WTC11 (cell line): Measurements from ENCODE around the gene ZNF674.

Experiments
- SP1 ChIP-seq: sonication (generic); formaldehyde crosslinking; conservative IDR thresholded peaks from 2 replicates; pipeline ENCODE4 v1.8.1; 2022; ENCODE audit warnings: missing genetic modification reagents
- ZNF232 ChIP-seq: sonication (generic); formaldehyde crosslinking; IDR thresholded peaks from 2 replicates; pipeline ENCODE4 v1.8.0; 2022; ENCODE audit warnings: mild to moderate bottlenecking, missing genetic modification reagents
- ZNF263 ChIP-seq: sonication (generic); formaldehyde crosslinking; IDR thresholded peaks from 2 replicates; pipeline ENCODE4 v1.8.1; 2022; ENCODE audit warnings: low read depth, mild to moderate bottlenecking, moderate library complexity, missing genetic modification reagents
- TF ChIP-seq, protein P1 (sequence below): fragments of 200-600 bp; IDR thresholded peaks from 2 replicates; pipeline ENCODE4 v1.8.0; 2022; ENCODE audit warnings: antibody characterized with exemption
- TF ChIP-seq, protein P2 (sequence below): sonication (generic); formaldehyde crosslinking; IDR thresholded peaks from 2 replicates; pipeline ENCODE4 v1.8.1; 2023; ENCODE audit warnings: mild to moderate bottlenecking, missing genetic modification reagents, moderate library complexity
- TF ChIP-seq, protein P3 (sequence below): sonication (generic); formaldehyde crosslinking; IDR thresholded peaks from 2 replicates; pipeline ENCODE4 v1.8.1; 2023; ENCODE audit warnings: mild to moderate bottlenecking, moderate library complexity, missing genetic modification reagents

DNA sequence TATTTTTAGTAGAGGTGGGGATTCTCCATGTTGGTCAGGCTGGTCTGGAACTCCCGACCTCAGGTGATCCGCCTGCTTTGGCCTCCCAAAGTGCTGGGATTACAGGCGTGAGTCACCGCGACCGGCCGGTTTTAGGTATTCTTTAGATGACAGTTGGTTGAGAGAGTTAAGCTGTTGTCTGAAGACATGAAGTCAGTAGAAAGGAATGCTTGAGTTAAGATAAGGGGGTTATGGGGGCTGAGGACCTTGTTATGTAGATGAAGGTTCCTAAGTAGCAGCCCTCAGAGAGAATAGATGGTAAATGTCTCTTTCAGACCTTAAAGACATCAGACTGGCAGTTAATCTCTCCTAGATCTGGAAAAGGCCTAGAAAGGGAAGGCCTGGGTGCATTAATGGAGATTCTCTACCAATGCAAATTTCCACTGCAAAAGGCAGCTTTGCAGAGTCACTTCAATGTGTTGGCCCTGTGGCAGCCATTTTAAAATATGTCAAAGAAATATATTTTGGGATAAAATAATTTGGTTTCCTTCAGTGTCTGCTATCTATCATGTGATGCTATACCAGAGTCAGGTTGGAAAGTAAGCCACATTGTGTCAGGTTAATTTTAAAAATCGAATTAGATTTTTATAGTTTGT is 6.4 kb upstream of the ZNF674 start:
- TF ChIP-seq, protein P1, sequence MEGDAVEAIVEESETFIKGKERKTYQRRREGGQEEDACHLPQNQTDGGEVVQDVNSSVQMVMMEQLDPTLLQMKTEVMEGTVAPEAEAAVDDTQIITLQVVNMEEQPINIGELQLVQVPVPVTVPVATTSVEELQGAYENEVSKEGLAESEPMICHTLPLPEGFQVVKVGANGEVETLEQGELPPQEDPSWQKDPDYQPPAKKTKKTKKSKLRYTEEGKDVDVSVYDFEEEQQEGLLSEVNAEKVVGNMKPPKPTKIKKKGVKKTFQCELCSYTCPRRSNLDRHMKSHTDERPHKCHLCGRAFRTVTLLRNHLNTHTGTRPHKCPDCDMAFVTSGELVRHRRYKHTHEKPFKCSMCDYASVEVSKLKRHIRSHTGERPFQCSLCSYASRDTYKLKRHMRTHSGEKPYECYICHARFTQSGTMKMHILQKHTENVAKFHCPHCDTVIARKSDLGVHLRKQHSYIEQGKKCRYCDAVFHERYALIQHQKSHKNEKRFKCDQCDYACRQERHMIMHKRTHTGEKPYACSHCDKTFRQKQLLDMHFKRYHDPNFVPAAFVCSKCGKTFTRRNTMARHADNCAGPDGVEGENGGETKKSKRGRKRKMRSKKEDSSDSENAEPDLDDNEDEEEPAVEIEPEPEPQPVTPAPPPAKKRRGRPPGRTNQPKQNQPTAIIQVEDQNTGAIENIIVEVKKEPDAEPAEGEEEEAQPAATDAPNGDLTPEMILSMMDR = no peak
- TF ChIP-seq, protein P2, sequence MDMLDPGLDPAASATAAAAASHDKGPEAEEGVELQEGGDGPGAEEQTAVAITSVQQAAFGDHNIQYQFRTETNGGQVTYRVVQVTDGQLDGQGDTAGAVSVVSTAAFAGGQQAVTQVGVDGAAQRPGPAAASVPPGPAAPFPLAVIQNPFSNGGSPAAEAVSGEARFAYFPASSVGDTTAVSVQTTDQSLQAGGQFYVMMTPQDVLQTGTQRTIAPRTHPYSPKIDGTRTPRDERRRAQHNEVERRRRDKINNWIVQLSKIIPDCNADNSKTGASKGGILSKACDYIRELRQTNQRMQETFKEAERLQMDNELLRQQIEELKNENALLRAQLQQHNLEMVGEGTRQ = no peak
- TF ChIP-seq, protein P3, sequence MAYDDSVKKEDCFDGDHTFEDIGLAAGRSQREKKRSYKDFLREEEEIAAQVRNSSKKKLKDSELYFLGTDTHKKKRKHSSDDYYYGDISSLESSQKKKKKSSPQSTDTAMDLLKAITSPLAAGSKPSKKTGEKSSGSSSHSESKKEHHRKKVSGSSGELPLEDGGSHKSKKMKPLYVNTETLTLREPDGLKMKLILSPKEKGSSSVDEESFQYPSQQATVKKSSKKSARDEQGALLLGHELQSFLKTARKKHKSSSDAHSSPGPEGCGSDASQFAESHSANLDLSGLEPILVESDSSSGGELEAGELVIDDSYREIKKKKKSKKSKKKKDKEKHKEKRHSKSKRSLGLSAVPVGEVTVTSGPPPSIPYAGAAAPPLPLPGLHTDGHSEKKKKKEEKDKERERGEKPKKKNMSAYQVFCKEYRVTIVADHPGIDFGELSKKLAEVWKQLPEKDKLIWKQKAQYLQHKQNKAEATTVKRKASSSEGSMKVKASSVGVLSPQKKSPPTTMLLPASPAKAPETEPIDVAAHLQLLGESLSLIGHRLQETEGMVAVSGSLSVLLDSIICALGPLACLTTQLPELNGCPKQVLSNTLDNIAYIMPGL (CRISPR knock-in tag) = no peak
- no peak for TF ChIP-seq SP1
- no peak for TF ChIP-seq ZNF232 (CRISPR knock-in tag)
- TF ChIP-seq ZNF263 = no peak
